Glomerular visceral epithelial cell (primary cell): Measurements from ENCODE around the gene DSCAM.

Experiments used
- DNase-seq: peaks from one replicate; pipeline ENCODE4 v3.0.0-alpha.2; 2016; ENCODE audit errors: extremely low spot score

Gene DSCAM

DNA sequence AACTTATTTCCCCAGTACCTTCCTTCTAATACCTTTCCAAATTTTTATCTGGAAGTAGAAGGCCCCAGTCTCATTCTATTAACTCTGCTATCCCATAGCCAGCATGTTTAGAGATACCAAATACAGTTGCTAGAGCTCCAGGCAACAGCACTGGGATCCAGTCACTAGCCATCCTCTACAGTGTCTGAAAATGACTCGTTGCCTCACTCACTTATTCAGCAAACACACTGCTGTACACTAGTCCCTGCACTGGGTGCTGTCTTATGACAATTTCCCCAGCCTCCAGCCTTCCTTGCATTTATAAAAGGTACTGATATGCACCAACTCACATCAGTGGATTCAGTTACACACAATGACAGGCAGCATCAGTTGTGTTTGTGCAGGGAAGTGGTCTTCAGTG lies 179.0 kb downstream of the DSCAM start:
- no peak for DNase-seq

DNA sequence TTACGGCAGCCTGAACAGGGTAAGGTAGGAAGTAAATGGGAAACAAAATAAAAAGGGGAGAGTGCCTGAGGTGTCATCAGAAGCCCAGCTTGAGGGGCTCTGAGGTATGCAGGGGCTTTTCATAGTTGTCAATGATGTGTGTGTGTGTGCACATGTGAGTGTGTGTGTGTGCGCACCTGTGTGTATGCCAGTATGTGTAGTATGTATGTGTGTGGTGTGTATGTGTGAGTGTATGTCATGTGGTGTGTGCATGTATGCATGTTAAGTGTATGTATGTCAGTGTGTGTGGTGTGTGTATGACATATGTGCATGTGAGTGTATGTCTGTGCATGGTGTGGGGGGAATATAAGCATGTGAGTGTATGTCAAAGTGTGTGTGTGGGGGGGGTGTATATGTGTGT lies 184.1 kb downstream of the DSCAM start:
- no peak for DNase-seq

DNA sequence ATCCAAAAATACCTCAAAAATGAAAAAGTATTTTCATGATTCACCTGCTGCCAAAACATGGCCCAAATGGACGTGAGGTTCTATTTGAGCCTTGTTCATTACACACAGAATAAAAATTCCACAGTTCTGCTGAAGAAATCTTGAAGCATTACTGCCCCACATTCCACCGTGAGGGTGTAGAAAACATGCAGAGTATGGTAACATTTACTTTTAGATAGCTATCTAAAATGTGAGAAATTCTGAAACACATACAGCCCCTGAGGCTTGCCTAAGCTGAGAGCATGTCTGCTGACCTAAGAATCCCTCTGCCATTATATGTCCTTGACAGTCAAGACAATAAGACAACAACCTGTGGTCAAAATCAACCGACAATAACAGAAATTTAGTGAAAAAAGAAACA lies 186.5 kb downstream of the DSCAM start:
- no peak for DNase-seq

DNA sequence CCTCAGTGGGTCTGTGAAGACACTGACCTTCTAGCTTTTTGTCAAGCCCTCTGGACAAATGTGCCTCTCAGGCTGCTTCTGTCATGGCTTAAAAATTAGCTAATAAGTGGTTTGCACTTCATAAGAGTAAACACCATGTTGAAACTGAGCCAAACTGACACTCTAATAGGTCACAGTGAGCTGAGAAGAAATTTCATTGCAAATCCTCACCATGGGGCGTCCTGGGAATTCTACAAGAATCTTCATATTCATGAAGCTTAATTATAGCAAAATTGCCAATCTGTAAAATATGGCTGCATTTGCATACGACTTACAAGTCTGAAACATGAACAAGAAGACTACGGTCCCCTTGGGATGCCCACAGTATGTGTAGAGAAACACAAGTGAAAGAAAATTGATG lies 188.6 kb downstream of the DSCAM start:
- DNase-seq: no peak

DNA sequence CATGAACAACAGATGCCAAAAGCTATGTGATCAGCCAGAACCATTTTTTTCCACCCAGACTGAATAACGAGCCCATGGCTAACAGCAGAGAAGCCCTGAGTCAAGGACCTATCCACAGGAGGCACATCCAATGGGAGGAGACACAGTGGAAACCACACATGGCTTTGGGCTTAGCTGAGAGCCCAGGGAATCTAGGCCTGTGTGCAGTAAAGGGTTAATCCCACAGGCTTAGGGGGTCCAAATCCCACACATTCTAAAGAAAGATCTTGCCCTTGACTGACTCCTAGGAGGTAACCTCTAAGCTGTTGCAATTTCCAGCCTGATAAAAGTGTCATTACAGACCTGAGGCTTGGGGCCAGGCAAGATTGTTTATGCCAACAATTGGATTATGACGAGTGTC lies 194.5 kb downstream of the DSCAM start:
- DNase-seq: no peak

DNA sequence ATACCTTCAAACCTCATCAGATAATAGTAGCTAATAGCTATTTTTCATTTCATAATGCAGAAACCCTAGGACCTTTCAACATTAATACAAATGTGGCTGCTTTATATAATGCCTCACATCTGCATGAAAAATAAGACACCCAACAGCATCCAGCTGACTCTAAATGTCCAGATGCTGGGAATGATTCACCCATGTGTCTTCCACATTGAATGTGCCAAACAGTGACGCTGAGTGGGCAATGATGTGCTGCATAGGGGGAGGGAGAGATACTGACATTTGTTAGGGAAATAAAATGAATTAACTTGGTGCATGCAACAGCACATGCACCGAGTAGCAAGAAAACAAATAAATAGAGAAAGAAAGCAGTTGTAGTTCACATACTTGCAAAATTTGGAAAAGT lies 199.3 kb downstream of the DSCAM start:
- no peak for DNase-seq

DNA sequence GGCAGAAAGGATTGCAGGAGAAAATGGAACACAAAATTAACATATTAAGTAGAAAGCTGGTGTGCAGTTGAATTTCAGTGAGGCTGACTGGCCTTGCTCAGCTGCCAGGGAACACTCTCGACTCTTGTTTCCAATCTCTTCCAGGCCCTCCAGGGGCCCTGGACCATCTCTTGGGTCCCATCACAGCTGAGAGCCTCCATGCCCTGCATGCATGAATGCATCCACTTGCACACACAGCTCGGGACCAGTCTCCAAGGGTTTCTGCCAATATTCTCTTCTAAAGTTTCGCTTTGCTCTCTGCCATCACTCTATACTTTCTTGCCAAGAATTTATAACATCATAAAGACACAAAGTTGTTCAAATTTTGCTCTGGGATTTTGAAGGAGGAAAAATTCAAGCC lies 200.3 kb downstream of the DSCAM start:
- DNase-seq: no peak

DNA sequence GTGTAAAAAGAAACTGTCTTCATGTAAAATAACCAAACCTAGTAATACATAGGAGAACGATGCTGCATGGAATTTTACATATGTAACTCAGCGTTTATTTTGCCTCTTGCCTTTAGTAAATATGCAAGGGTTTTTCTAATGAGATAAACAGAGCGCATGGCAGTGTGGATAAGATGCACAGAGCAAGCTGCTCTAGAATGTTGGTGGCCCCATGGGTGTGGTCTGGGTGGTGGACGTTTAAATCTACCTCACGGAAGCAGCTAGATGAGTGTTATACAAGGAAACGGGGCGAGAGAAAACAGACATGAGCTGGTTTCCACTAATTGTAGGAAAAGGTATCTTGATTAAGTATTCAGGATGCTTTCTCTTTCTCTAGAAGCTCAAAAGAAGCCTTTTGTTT lies 205.9 kb downstream of the DSCAM start:
- no peak for DNase-seq

DNA sequence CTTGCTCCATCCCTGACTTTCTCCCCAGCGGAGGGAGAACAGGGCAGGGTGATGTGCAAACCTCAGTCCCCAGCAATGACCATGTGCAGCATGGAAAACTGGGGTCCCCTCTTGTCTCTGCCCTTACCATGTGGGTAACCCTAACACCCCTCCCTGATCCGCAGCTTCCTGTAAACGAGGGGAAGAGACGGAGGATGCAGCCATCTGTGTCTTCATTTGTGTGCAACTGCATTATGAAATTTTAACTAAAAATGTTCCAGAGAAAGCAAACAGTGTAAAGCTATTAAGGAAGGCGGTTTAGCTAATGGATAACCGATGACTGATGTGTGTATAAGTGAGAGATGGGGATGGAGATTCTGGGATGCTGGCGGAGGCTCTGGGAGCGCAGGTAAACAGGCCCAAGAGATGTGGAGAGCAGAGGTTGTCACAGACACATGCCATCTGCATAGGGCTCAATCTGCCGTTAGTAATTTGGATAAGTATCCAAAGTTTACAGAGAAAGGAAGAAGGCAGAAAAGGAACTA lies 206.6 kb downstream of the DSCAM start:
- DNase-seq: no peak

DNA sequence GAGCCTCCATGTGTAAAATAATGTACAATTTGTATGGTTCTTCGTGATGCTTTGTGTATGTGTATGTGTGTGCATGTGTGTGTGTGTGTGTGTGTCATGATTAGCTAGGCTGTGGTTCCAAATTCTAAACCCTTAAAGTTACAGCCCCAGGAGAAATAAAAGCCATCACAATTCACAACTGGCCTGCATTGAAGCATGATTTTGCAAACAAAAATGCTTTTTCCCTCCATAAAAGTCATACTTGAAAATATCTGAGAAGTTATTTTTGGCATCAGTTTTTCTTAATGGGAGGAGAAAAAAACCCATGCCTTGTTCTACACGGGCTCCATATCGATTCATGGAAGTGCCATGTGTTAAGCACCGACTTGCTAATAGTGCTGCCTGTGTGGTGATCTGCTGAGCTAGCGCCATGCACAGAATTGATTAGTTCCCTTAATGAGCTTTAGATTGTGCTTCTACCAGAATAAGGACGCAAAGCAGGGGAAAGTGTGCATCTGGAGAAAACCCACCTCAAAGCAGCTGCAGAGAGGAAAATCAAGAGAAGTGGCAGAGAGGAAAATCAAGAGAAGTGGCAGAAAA lies 207.3 kb downstream of the DSCAM start:
- no peak for DNase-seq

DNA sequence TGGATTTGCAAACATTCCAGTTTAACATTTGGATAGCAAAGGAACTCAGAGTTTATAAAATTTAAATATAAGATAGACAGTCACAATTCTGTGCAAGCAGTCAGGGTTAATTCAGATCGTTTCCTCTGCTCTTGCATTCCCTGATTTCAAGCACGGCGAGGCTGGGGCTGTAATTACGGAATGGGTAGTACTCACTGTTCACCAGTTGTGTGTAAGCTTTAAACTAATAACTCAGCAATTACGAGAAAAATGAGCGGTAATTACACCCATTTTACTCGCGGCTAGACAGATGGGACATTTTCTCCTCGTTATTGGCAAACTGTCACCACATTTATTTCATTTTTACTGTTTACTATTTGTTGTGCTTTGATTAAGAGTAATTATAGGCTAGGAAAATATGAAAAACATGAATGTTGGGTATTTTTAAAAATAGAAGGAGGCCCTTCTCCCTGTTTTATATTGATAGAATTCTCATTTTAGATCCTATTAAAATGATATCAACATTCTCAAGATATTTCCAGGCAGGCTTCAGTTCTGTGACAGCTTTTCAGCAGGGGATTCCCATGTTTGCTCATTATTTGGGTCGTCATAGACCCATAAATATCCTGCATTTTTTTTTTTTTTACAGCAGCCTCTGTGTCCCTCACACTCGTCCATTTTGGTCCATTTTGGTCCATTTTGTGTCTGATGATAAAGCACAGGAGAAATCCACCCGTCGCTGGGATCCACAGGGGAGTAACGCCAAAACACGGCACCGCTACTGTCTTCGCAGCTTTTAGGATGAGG lies 208.3 kb downstream of the DSCAM start:
- no peak for DNase-seq

DNA sequence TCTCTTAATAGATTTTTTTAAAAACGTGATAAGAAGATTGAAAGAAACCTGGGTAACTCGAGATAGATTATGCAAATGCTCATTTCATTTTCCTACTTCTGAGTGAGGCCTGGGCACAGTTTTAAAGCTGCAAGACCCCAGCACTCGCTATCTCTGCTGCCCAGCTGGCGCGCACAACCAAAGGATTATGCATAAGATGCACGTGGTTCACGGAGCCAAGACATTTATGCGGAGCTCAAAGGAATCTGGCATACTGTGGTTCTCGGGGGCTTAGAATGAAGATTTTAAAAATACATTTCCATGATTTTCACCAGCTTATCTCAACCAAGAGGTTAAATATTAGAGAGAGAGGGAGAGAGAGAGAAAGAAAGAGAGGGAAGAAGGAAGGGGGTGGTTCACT lies 210.9 kb downstream of the DSCAM start:
- no peak for DNase-seq

DNA sequence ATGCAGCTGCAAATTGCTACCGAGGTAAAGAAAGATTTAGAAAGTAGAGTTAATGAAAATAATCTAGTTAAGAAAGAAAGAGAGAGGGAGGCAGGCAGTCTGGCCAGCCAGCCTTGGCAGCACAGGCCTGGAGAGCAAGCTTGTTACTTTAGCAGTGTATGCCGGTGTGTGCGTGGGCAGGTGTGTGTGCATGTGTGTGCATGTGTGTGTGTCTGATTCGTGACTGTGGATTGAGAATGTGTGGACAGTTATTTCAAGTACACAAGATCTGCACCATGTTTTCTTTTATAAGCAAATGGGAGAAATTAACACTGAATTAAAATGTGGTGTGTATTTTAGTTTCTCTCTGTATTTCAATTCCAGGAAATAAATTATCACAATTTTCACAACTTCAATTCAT lies 211.6 kb downstream of the DSCAM start:
- DNase-seq: no peak

DNA sequence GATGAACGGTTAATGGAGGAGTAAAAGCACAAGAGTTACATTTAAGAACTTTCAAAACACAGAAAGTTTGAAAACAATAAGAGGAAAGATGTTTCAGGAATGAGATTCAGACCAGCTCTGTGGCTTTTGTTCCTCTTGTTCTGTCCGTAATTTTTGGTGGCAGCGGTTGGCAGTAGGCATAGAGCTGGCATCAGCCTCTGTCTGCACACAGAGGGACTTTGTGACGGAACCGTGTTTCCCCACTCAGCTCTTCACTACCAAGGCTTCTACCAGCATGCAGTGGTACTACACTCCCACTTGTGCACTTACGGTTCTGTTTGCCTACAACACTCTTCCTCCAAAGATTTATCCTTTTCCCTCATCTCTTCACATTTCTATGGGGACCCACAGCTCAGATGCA lies 212.8 kb downstream of the DSCAM start:
- DNase-seq: no peak

DNA sequence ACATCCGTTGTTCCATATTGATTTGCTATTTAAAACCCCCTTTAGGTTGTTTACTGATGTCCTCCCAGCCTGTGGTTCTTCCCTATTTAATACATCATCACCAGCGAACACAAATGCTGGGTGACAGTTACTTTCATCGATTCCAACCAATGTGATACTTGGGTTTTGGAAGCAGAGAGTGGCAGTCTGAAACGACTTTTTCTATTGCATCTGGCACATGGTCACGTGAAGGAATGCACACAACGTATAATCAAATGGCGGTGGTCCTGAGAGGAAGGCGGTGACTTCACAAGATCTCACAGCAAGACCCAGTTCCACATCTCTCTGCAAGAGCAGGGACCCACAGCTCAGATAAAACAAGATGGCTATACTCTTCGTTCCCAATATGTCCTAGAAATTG lies 213.9 kb downstream of the DSCAM start:
- DNase-seq: no peak

DNA sequence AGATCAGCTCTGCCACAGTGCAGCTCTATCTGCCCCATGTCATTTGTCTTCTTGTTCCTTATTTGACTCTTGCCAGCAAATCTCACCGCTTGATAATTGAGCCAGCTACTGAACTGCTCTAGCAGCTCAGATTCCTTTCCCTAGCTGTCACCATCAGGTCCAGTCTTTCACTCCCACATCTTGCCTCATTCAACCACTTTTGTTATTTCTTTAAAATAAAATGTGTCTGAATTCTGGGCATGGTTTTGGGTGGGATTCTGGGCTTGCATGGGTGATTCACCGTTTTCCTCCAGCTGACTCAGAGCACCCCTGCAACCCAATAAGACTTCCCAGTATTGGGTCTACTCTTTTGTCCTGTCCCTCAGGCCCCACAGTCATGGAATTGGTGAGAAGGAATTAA lies 215.7 kb downstream of the DSCAM start:
- DNase-seq: no peak

DNA sequence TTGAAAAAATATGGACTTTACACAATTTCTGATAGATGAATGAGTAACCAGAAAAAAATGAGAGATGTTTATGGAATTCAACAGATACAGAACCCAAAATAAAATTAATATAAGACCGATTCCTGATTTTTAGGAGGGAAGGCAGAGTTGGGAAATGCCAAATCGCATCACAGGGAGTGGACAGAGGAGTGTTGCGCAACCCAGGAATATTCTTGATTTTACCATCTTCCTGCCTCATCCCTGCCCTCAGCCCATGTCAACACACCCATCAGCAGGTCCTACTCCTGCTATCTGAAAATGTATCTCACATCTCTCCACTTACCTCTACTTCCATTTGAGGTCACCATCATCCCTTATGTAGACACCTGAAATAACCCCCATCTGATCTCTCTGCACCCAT lies 221.0 kb downstream of the DSCAM start:
- DNase-seq: no peak

DNA sequence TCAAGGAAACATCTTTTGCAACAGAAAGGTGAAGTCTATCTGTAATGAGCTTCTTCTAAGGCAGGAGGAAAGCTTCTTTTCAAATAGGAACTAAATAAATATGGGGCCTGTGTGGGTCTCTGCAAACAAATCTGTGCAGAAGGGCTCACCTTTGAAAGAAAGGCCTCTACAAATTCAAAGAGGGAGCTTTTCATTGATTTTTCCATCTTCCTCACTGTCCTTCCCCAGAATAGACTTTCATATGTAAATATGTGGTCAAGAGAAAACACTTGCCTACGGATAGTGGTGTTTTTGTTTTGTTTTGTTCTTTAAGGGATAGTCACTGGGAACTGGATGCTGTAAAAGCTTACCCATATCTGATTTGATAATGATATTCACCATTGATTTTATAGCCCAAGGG lies 223.4 kb downstream of the DSCAM start:
- DNase-seq: no peak

DNA sequence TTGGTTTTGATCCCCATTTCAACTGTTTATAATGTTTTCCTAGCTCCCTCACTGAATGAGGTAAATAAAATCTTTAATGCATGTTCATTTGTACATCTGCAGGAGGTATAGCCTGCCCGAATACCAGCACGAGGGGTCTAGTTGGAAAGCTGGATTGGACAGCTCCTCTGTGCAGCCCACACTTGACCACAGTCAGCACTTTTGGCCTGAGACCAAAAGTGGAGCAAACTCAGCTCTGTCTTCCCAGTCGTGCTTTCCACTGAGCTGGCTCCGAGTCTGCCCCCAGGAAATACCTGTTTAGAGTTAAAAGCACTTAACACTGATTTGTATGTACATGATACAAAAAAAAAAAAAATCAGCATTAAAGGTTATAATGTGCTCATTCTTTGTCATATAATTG lies 224.4 kb downstream of the DSCAM start:
- DNase-seq: no peak

DNA sequence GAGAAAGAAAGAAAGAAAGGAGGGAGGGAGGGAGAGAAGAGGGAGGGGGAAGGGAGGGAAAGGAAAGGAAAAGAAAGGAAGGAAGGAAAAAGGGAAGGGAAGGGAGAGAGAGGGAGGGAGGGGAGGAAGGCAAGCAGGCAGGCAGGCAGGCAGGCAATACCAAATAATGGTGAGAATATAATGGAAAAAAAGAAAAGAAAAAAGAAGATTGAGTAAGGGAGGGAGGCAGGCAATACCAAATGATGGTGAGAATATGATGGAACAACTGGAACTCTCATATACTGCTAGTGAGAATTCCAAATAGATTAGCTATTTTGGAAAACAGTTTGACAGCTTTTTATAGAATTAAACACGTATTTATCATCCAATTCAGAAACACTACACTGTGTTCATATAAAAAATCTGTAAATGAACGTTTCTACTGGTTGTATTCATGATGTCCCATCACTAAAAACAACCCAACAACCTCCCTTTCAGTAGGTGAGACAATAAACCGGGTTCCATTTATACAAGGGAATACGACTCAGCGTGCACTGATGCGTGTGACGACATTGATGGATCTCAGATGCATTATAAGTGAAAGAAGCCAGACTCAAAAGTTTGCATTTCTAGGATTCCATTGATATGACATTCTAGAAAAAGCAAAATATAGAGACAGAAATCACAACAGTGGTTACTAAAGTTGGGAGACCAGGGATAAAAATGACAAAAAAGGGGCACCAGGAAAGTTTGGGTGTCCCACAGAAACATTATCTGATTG lies 226.4 kb downstream of the DSCAM start:
- DNase-seq: no peak

DNA sequence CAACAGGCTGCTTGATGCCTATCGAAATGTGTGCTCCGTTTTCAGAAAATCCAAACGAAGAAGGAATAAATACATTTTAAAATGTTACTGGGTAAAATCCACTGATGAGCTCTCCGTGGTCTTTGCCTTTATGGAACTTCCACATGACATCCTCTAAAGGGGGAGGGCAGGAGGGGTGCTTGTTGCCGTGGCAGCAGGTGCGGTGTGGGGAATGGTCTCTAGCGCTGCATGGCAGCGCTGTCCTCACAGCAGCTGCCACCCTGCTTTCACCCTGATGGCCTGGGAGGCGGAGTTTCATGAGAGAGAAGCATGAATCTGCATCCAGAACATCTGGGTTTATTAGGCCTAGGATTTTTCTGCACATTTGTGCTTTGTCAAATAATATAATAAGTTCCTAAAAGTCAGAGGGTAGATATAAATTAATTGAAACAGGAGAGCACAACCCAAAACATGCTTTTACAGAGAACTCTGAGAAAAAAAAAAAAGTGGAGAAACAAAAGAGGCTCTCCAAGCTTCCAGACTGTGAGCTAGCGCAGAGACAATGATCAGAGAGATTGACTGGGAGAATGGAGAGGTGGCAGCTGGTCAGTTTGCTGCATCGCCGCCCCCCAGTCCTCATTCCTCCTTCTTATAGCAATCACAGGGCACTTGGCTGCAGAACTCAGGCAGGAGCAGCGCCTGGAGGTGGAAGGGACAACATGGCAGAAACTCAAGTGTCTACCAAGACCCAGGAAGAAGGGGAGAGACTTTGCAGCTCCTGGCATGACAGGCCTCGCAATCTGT lies 228.6 kb downstream of the DSCAM start:
- DNase-seq: no peak

DNA sequence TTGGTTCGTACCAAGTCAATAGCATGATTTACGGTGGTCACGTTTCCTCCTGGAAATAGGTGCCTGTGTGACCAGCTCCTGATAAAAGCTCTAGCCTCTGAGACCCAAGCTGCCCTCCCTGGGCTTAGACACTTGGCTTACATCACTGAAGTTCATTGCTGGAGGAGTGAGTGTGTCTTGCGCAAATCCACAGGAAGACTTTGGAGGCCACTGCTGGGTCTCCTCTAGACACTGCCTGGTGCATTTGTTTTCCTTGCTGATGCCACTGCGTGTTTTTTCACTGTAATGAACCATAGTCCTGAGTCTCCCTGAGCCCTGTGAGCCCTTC lies 230.6 kb downstream of the DSCAM start:
- DNase-seq: no peak
